NCI-H2196 (cell line): Measurements from ENCODE around the gene SCARF2.
A peak's percentile ranks its signal among the peaks of the same experiment; 100 is the strongest.
"Not testable (repeated sequence)": the region's sequence is repeated elsewhere in the genome, so short reads cannot be mapped to it uniquely, and the experiment has no call there.

ENCODE experiments used
- DNase-seq: peaks from one replicate; lab custom pipeline; 2025; ENCODE audit not compliant: unreplicated experiment; lab: John Stamatoyannopoulos, UW

SCARF2 gene

GRCh38 chr22:20463324-20464095, 25.9 kb upstream of the SCARF2 start:
- no peak for DNase-seq

GRCh38 chr22:20459862-20460261, 22.2 kb upstream of the SCARF2 start:
- DNase-seq, result no peak

- DNase-seq, result no peak
Measured at GRCh38 chr22:20459152-20459542, 21.5 kb upstream of the SCARF2 start.

- no peak for DNase-seq
Measured at GRCh38 chr22:20458530-20459151, 21.0 kb upstream of the SCARF2 start.

GRCh38 chr22:20457506-20458240, 20.0 kb upstream of the SCARF2 start:
- DNase-seq, result no peak

GRCh38 chr22:20456722-20457076, 19.1 kb upstream of the SCARF2 start:
- DNase-seq, result no peak

- DNase-seq, result peak; percentile 60
Measured at GRCh38 chr22:20456064-20456721, 18.6 kb upstream of the SCARF2 start.

- DNase-seq, result no peak
Measured at GRCh38 chr22:20455709-20456063, 18.1 kb upstream of the SCARF2 start.

- DNase-seq, result no peak
Measured at GRCh38 chr22:20453222-20453621, 15.6 kb upstream of the SCARF2 start.

GRCh38 chr22:20451920-20452319, 14.3 kb upstream of the SCARF2 start:
- DNase-seq, result no peak

- DNase-seq, result not testable (repeated sequence)
Measured at GRCh38 chr22:20451129-20451778, 13.6 kb upstream of the SCARF2 start.

GRCh38 chr22:20450551-20450906, 12.9 kb upstream of the SCARF2 start:
- DNase-seq, result no peak

GRCh38 chr22:20449819-20450550, 12.4 kb upstream of the SCARF2 start:
- no peak for DNase-seq

GRCh38 chr22:20448630-20449029, 11.0 kb upstream of the SCARF2 start:
- DNase-seq, result no peak

- DNase-seq, result no peak
Measured at GRCh38 chr22:20446383-20446970, 8.9 kb upstream of the SCARF2 start.

GRCh38 chr22:20444325-20444724, 6.7 kb upstream of the SCARF2 start:
- no peak for DNase-seq

GRCh38 chr22:20442485-20443284, 5.1 kb upstream of the SCARF2 start:
- no peak for DNase-seq

- no peak for DNase-seq
Measured at GRCh38 chr22:20441631-20442484, 4.2 kb upstream of the SCARF2 start.
